ENCODE measurements around the gene MOBP. TPM values are rescaled to one million over a fixed set of nuclear protein-coding genes. Genes with fewer than 3 reads are reported as not detected.

Gene MOBP
- total and polyA plus RNA-seq, 8 donors, result 0.06 to 0.92 (median 0.43) TPM; not detected in 4

- Histone ChIP-seq H3K9me3 (peaks cover 0 to 4% (median 0%) of the 10 kb centered on the region in 4 donors), H3K4me1 (peaks cover 0 to 10% (median 4%) of the 10 kb centered on the region in 4 donors), H3K4me3 (no peak overlapping the region), H3K27me3 (peaks cover 0 to 43% (median 18%) of the 10 kb centered on the region in 3 donors), H3K27ac (no peak overlapping the region), H3K36me3 (no peaks in the 10 kb centered on the region)
- TF ChIP-seq EP300 (IDR thresholded peaks at IDR 0.05) (no peak), POLR2A (IDR thresholded peaks at IDR 0.05) (no peak), CTCF (IDR thresholded peaks at IDR 0.05) (no peak), POLR2AphosphoS5 (IDR thresholded peaks at IDR 0.05) (no peak)
- intact Hi-C loops (cut with DNase I; ENCODE audit: low total_unique reads), result no loop called here
- WGBS, 5 donors, result 53 to 68% (median 60%) methylated on average over 2 of the region's 2 CpGs
- no peak for DNase-seq
These were observed 32.3 kb downstream of the MOBP start for GRCh38 chr3:39499651-39500273.

- H3K27ac ChIP-seq, result no peak overlapping the region
- peaks cover 0 to 4% (median 0%) of the 10 kb centered on the region in 4 donors for H3K9me3 ChIP-seq
- 38 to 60% (median 51%) methylated on average over 3 of the region's 3 CpGs for WGBS, 5 donors
- H3K27me3 ChIP-seq, result peaks cover 0 to 43% (median 18%) of the 10 kb centered on the region in 3 donors
- no peaks in the 10 kb centered on the region for H3K36me3 ChIP-seq
- no peak overlapping the region for H3K4me3 ChIP-seq
- intact Hi-C loops (cut with DNase I; ENCODE audit: low total_unique reads), result no loop called here
- DNase-seq, result no peak
- TF ChIP-seq POLR2AphosphoS5 (IDR thresholded peaks at IDR 0.05) (no peak), POLR2A (IDR thresholded peaks at IDR 0.05) (no peak), CTCF (IDR thresholded peaks at IDR 0.05) (no peak), EP300 (IDR thresholded peaks at IDR 0.05) (no peak)
- peaks cover 0 to 10% (median 4%) of the 10 kb centered on the region in 4 donors for H3K4me1 ChIP-seq
These were observed 33.6 kb downstream of the MOBP start for GRCh38 chr3:39501059-39501458.

- intact Hi-C loops (cut with DNase I; ENCODE audit: low total_unique reads), result no loop called here
- peaks cover 0 to 4% (median 0%) of the 10 kb centered on the region in 4 donors for H3K9me3 ChIP-seq
- H3K4me1 ChIP-seq, result peaks cover 0 to 10% (median 4%) of the 10 kb centered on the region in 4 donors
- H3K27me3 ChIP-seq, result peaks cover 0 to 43% (median 18%) of the 10 kb centered on the region in 3 donors
- 8 to 42% (median 37%) methylated on average over 36 to 53 of the region's 53 CpGs for WGBS, 5 donors
- peak overlapping the region in 3 of 4 donors; percentile 6 to 20 (median 9) for H3K4me3 ChIP-seq
- peak in 1 of 2 donors; percentile 27 for DNase-seq
- H3K27ac ChIP-seq, result no peak overlapping the region
- no peak for TF ChIP-seq EP300 (IDR thresholded peaks at IDR 0.05)
- no peak for TF ChIP-seq CTCF (IDR thresholded peaks at IDR 0.05)
- TF ChIP-seq POLR2A (IDR thresholded peaks at IDR 0.05), result no peak
- TF ChIP-seq POLR2AphosphoS5 (IDR thresholded peaks at IDR 0.05), result no peak
- H3K36me3 ChIP-seq, result no peaks in the 10 kb centered on the region
These were observed 34.7 kb downstream of the MOBP start for GRCh38 chr3:39501968-39502837.

- TF ChIP-seq POLR2AphosphoS5 (IDR thresholded peaks at IDR 0.05), result no peak
- no peak for TF ChIP-seq EP300 (IDR thresholded peaks at IDR 0.05)
- TF ChIP-seq POLR2A (IDR thresholded peaks at IDR 0.05), result no peak
- TF ChIP-seq CTCF (IDR thresholded peaks at IDR 0.05), result no peak
- peak overlapping the region in 1 of 4 donors; percentile 20 for H3K4me3 ChIP-seq
- DNase-seq, result peak in 1 of 2 donors; percentile 17
- peaks cover 0 to 43% (median 18%) of the 10 kb centered on the region in 3 donors for H3K27me3 ChIP-seq
- intact Hi-C loops (cut with DNase I; ENCODE audit: low total_unique reads), result no loop called here
- H3K27ac ChIP-seq, result no peak overlapping the region
- no peaks in the 10 kb centered on the region for H3K36me3 ChIP-seq
- WGBS, 5 donors, result 42 to 66% (median 48%) methylated on average over 4 of the region's 4 CpGs
- peaks cover 0 to 4% (median 0%) of the 10 kb centered on the region in 4 donors for H3K9me3 ChIP-seq
- H3K4me1 ChIP-seq, result peaks cover 0 to 10% (median 4%) of the 10 kb centered on the region in 4 donors
These were observed 35.3 kb downstream of the MOBP start for GRCh38 chr3:39502838-39503145.

Measured in stomach (tissue), 9 donors.